HG03045 (cell line): ENCODE results near the gene LDHD.

Source experiments
- ATAC-seq: cut with Tn5 transposase; IDR thresholded peaks from one replicate; pipeline ENCODE4 v1.9.1; 2021; ENCODE audit warnings: mild to moderate bottlenecking, moderate library complexity; ENCODE audit not compliant: unreplicated experiment

Gene LDHD

DNA sequence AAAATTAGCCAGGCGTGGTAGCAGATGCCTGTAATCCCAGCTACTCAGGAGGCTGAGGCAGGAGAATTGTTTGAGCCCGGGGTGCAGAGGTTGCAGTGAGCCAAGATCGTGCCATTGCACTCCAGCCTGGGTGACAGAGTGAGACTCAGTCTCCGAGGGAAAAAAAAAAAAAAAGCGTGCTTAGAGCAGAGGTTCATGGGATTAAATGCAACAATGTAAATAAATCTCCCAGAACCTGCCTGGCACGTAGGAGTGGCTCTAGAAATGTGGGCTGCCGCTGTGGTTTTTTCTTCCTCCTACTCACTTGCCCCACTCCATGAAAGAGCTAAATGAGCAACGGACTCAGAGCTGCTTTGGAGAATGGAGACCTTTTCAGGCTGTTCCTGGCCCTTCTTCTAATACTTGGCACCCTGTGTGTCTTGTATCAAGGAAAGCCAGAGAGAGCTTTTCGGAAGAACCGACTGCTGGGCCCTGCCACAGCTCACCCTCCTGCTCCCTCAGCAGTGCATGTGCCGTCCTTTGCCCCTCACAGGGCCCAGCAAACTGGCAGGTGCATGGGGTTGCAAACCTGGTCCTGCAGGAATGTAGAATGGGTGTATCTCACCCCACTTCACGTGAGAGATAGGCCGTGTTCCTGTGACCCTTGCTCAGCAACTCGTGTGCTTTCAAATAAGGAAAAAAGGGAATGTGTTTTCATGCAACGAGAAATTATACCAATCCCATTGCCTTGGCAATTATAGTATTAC is 52.0 kb downstream of the LDHD start:
- ATAC-seq: no peak

DNA sequence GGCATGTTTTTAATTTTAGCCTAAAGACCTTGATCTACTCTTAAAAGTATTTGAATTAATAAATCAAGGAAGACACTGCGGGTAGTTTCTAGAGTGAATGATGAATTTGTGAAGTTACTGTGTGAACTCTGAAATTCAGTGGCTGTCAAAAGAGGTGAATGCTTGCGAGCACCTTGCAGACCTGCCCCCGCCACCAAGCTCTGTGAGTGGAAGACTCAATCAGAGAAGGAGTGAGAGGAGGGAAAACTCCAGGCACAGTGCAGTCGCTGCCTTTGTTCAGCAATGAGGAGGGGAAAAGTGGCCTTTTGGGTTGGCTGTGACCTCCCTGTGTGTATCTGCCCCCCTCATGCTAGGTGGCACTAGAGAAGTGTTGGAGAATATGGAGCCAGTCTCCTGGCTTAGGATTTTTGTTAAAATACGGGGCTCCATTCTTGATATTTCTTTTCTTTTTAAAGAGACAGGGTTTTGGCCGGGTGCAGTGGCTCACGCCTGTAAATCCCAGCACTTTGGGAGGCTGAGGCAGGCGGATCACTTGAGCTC is 53.0 kb downstream of the LDHD start:
- ATAC-seq: no peak

DNA sequence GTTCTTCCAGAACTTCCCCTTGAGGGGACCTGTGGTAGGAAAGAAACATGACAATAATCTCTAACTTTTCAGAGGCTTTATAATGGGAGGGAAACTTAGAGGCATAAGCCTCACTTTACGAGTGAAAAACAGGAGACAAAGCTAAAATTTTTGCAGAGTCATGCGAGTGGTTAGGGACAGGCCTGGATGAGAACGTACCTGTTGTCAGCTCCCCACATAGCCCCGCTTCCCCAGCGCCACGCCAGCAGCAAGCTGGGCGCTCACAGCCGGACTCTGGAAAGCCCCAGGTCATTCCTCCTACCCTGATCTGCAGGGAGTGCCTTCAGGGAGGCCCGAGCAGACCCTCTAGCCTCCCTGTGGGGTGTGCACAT is 53.6 kb downstream of the LDHD start:
- no peak for ATAC-seq

DNA sequence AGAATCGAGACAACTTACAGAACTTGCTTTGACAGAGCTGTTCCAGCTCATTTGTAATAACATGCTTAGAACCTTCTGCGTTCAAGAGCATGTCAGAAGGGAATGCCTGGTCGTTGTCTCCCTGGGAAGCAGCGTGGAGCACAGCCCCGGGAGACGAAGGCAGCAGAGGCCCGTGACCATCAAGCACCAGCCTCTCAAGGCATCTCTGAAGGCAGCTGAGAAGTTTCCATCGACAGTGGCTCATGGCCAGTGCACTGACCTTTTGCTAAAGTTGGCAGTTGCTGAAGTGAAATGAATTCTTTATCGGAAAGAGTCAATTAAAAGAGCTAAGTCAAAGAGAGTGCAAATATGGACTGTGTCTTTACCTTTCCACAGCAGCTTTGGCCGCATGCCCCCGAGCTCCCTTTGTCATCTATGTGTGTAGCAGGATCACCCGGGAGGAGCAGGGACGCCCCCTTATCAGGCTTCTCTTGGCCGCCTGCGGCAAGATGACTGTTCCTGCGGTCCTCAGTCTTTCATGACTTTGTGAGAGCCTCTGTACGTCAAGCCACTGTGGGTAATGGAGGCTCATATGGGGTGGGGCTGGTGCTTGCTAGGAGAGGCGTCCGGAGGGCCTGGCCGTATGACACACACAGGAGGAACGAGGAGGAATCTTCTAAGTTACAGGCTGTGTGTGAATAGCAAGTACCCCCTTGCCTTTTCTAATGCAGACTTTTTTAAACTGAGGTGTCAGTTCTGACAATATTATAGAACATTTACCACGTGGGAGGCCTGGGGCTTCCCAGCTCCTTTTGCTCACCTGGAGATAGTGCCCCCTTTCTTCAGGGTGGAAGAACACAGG is 54.2 kb downstream of the LDHD start:
- no peak for ATAC-seq
